GM18499 (cell line): Measurements from ENCODE around the gene METTL24.

Experiments
- ATAC-seq: cut with Tn5 transposase; IDR thresholded peaks from one replicate; pipeline ENCODE4 v1.9.1; 2021; ENCODE audit warnings: moderate number of reproducible peaks; ENCODE audit not compliant: insufficient read depth, unreplicated experiment

METTL24 gene

DNA sequence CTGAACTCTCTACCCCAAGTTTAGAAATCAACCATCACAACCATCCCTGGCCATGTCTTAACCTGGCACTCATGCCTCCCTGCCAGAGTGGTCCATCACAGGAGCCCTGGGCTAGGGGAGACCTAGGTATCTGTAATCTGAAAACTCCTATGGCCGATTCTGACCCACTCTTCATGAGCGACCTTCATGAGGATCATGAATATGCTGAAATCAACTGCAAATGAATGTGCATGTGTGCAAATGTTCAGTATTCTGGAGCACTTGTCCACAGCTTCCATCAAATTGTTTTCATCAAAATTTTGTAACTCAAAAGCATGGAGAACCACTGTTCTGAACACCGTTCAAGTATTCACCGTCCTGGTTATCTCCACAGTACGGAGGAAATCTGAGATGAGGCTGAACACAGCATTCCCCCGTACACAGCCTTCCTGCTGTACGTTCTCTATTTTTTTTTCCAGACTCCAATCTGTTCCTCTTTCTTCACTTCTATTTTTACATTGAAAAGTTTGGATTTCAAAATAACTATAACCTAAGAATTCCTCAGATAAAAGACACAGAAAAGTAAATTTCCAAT is 17.7 kb downstream of the METTL24 start:
- ATAC-seq, result no peak

DNA sequence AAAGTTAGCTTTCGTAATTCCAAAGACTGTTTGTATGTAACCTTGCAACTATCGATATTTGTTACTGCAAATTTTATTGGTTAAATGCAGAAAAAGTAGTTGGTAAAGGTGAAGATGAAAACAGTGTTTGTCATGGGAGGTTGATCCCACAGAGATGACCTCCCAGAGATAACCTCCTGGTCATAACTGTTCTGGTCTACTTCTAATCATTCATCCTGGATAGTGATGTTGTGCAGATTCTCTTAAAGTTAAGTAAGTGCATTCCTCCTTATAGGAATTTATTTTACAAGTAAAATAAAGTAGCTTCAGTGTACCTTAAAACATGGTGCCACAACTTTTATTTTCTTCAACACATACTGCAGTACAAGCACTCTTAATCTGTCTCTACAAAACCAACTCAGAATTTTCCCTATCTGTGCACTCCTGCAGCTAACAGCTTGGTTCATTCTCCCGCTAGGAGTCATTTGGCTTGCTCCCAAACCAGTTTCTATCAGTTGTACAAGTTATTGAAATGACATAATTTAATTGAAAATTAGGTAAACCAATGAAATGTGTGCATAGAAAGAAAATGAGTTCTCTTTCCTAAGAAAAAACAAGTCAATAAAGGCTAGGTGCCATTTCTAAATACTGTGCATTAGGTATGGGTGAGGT is 19.2 kb downstream of the METTL24 start:
- ATAC-seq, result no peak

- ATAC-seq, result no peak
Measured at GRCh38 chr6:110337486-110337885, 20.7 kb downstream of the METTL24 start.

GRCh38 chr6:110334423-110335180 is 23.5 kb downstream of the METTL24 start:
- no peak for ATAC-seq

GRCh38 chr6:110332281-110332680 is 25.9 kb downstream of the METTL24 start:
- ATAC-seq, result no peak

DNA sequence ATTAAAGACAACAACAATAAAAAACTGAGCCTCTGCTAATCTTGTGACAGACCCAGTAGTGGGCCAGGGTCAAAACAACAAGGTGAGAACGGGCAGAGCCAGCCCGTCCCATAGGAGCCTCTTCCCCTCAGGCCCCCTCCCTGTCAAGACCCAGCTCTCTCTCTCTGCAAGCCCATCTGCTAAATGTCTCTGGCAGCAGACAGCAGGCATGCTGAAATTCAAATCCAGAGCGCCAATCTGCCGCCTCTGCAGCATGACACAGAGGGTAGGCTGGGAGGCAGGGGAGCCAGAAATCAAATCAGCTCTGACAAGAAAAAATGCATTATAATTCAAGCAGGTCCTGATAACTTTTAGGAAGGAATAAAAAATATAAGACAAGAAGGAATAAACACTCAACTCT is 26.3 kb downstream of the METTL24 start:
- no peak for ATAC-seq

DNA sequence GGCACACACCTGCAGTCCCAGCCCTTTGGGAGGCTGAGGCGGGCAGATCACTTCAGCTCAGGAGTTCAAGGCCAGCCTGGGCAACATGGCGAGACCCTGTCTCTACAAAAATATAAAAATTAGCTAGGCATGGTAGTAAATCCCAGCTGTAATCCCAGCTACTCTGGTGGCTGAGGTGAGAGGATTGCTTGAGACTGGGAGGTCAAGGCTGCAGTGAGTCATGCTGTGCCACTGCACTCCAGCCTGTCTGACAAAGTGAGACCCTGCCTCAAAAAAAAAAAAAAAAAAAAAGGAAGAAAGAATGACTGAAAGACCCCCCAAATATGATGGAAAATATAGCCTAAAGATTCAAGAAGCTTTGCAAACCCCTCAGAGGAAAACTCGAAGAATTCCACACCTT is 26.8 kb downstream of the METTL24 start:
- ATAC-seq, result no peak

GRCh38 chr6:110329714-110330436 is 28.3 kb downstream of the METTL24 start:
- no peak for ATAC-seq

- no peak for ATAC-seq
Measured at GRCh38 chr6:110329348-110329713, 28.8 kb downstream of the METTL24 start.

- ATAC-seq, result no peak
Measured at GRCh38 chr6:110328259-110328658, 29.9 kb downstream of the METTL24 start.

- ATAC-seq, result no peak
Measured at GRCh38 chr6:110327391-110327790, 30.8 kb downstream of the METTL24 start.

- no peak for ATAC-seq
Measured at GRCh38 chr6:110326609-110327008, 31.5 kb downstream of the METTL24 start.

DNA sequence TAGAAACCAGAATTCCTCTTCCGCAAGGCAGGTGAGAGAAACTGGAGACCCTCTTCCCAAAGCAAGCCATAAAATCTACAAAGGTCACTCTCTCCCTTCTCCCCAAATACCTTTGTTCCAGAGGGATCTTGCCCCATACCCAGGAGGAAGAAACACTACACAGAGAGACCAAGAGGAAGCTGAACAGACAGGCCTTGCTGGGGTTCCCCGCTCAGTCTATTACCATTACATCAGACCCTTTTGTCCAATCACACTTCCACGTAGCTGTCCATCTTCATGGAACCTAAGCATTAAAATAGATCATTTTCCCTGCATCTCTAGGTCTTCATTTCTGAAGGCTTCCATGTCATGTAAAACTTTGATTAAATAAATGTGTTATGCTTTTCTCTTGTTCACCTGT is 32.1 kb downstream of the METTL24 start:
- no peak for ATAC-seq

- no peak for ATAC-seq
Measured at GRCh38 chr6:110325197-110325596, 33.0 kb downstream of the METTL24 start.

DNA sequence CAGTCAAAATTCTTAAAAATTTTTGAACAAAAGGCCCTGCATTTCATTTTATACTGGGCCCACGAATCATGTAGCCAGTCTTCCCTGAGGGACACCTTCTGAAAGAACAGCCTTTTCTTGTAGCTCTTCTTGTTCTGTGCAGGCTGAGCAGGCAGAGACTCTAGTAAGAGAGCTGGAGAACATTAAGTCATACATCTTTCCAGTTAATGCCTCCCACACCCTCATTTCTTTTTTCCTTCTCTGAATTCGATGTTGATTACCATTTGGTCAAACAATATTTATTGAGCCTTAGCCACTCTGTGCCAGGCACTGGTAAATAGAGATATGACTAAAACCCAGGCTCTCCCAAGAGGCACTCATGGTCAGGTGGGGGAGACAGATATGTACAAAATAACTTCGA is 33.6 kb downstream of the METTL24 start:
- ATAC-seq, result no peak

DNA sequence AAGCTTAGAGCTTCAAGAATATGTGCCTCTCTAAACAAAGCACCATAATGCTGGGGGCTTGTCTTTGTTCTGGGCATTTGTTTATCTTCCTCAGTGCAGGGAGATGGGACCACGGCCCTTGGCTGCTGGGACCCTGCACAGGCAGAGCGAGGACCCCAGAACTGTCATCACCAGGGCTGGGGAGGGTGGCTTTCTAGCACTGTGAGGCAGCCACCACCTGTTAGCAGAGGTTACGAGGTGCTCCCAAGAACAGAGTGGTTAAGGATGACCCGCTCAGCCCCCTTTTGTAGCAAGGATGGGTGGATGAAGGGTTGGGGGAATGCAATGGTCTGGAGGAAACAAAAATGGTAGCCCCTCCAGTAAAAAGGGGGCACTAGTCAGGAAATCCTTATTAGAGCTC is 34.9 kb downstream of the METTL24 start:
- no peak for ATAC-seq

DNA sequence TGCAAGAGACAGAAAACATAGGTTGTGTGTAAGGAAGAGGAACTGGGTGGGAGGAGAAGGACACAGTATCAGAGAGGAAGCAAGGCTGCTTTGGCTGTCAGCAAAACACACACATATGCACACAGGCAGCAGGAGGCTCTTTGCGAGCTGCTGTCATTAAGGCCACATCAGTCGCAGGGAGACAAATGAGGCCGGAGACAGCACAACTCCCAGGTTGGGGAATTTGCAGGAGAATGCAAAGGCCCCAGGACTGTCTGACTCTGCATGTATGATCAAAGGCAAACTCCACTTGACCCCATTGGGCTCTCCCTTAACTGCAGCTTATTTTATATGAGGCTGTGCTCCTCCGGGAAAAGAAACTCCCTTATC is 35.3 kb downstream of the METTL24 start:
- ATAC-seq, result no peak

- no peak for ATAC-seq
Measured at GRCh38 chr6:110322151-110322873, 35.8 kb downstream of the METTL24 start.

DNA sequence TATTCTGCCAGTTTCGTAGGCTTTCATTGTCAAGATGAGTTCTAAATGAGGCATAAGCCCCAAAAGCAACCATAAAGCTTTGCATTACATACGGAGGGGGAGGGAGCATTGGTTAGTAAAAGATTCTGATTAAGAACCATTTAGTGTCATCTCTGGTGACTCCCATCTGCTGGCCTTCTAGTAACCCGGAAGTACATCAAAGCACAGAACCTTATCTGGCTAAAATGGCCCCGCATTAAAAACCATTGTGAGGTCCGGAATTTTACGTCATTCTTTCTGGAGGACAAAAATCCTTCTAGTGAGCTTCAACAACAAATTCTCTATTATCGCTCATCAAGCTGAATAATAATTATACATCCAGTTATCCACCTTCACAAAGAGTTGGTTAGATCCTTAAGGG is 37.8 kb downstream of the METTL24 start:
- ATAC-seq, result no peak

GRCh38 chr6:110319843-110320242 is 38.3 kb downstream of the METTL24 start:
- no peak for ATAC-seq

GRCh38 chr6:110319381-110319780 is 38.8 kb downstream of the METTL24 start:
- ATAC-seq, result no peak
